KMS-11 (cell line): ENCODE results near the gene PDHX.

Experiments
- H2AFZ ChIP-seq: fragments of 200-600 bp; sonication (generic); 2 replicates; pipeline ENCODE4 v1.6.1; 2016; ENCODE audit warnings: antibody characterized with exemption, mixed run types, low read depth
- H3K27ac ChIP-seq: fragments of 200-600 bp; sonication (generic); 2 replicates; pipeline ENCODE4 v1.6.1; 2016; ENCODE audit warnings: mild to moderate bottlenecking, mixed run types
- H3K27me3 ChIP-seq: fragments of 200-600 bp; sonication (generic); 2 replicates; pipeline ENCODE4 v1.6.1; 2017; ENCODE audit warnings: mild to moderate bottlenecking, low read depth, mixed run types, moderate library complexity; ENCODE audit not compliant: insufficient read depth
- H3K36me3 ChIP-seq: fragments of 200-600 bp; sonication (generic); 2 replicates; pipeline ENCODE4 v1.6.1; 2017; ENCODE audit warnings: mild to moderate bottlenecking, mixed run types; ENCODE audit not compliant: insufficient read depth
- H3K4me1 ChIP-seq: fragments of 200-600 bp; sonication (generic); 2 replicates; pipeline ENCODE4 v1.6.1; 2016; ENCODE audit warnings: mild to moderate bottlenecking, low read depth, mixed run types; ENCODE audit not compliant: poor library complexity, severe bottlenecking
- H3K4me2 ChIP-seq: fragments of 200-600 bp; sonication (generic); 2 replicates; pipeline ENCODE4 v1.7.0; 2016; ENCODE audit warnings: mild to moderate bottlenecking, mixed run types
- H3K4me3 ChIP-seq: fragments of 200-600 bp; sonication (generic); IDR thresholded peaks from 2 replicates; pipeline ENCODE4 v1.6.1; 2017; ENCODE audit warnings: low read depth, low read length, mixed read lengths; ENCODE audit not compliant: insufficient read depth
- H3K79me2 ChIP-seq: fragments of 200-600 bp; sonication (generic); 2 replicates; pipeline ENCODE4 v1.6.1; 2016; ENCODE audit warnings: low read depth, mixed run types; ENCODE audit not compliant: insufficient read depth
- H3K9ac ChIP-seq: fragments of 200-600 bp; sonication (generic); 2 replicates; pipeline ENCODE4 v1.6.1; 2016; ENCODE audit warnings: mild to moderate bottlenecking, mixed run types
- H4K20me1 ChIP-seq: fragments of 200-600 bp; sonication (generic); 2 replicates; pipeline ENCODE4 v1.6.1; 2016; ENCODE audit warnings: mild to moderate bottlenecking, mixed run types; ENCODE audit not compliant: insufficient read depth
- TF ChIP-seq, protein P1 (sequence below): fragments of 200-600 bp; sonication (generic); conservative IDR thresholded peaks from 2 replicates; pipeline ENCODE4 v1.6.1; 2017; ENCODE audit warnings: low read depth, mild to moderate bottlenecking, antibody characterized with exemption, low read length, moderate library complexity, mixed read lengths

Gene PDHX

DNA sequence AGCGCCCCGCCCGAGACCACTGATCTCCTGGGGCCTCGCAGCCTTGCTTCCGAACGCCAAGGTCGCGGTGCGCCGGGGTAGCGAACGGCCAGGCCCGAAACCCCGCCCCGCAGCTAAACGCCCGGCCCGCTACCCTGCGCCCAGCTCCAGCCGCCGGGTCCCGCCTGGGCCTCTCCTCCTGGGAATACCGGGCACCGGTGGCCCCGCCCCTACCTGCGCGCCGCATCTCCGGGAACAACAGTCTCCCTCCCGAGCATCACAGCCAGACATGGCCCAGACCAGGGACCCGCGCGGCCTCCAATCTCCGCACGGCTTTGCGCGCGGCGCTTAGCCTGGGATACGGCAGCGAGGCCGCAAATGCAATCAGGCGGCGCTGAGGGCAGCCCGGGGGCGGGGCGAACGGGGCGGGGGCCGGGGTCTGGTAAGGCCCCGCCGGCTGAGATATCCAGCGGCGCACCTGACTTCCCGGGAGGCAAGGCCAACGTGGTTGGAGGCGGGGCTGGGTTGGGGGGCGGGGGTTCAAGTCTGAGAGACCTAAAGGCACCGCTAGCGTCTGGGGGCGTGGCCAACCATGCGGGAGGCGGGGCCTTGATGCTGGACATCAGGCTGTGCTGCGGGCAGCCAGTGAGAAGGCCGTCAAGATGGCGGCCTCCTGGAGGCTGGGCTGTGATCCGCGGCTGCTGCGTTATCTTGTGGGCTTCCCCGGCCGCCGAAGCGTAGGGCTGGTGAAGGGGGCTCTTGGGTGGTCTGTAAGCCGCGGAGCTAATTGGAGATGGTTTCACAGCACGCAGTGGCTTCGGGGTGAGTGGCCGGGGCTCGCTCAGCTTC, at the start of gene PDHX, which contains the start of gene APIP:
Gene PDHX, plus strand, starts transcription at position 604 of the 828 bp plus-strand sequence. Its CDS starts 38 bp downstream, at position 642.
Gene APIP, minus strand, starts transcription at position 365 of the 828 bp plus-strand sequence. Its CDS starts 95 bp downstream, at position 270.
- Histone ChIP-seq H3K36me3 (no peaks in the 10 kb centered on the region), H3K79me2 (peaks cover 28% of the 10 kb centered on the region)
- TF ChIP-seq, protein P1, sequence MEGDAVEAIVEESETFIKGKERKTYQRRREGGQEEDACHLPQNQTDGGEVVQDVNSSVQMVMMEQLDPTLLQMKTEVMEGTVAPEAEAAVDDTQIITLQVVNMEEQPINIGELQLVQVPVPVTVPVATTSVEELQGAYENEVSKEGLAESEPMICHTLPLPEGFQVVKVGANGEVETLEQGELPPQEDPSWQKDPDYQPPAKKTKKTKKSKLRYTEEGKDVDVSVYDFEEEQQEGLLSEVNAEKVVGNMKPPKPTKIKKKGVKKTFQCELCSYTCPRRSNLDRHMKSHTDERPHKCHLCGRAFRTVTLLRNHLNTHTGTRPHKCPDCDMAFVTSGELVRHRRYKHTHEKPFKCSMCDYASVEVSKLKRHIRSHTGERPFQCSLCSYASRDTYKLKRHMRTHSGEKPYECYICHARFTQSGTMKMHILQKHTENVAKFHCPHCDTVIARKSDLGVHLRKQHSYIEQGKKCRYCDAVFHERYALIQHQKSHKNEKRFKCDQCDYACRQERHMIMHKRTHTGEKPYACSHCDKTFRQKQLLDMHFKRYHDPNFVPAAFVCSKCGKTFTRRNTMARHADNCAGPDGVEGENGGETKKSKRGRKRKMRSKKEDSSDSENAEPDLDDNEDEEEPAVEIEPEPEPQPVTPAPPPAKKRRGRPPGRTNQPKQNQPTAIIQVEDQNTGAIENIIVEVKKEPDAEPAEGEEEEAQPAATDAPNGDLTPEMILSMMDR, result no peak

DNA sequence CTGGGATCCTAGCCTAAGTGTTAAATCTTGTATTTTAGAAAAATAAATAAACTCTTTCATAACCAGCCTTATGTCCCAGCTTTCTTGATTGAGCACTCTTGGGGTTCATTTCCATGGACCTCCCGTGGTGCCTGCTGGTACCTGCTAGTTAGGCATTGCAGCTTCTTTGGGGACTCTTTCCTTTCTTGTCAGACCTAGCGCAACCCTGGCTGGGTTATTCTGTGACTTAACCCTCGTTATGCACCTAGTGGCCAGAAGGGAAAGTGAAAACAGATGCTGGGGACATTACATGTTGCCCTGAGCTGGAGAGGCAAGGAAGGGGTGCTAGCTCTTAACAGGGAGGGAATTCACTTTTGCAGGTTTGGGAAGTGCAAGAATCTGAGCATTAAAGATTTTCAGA, 47.0 kb upstream of the PDHX start:
- H4K20me1 ChIP-seq, result no peaks in the 10 kb centered on the region
- H3K27me3 ChIP-seq, result no peaks in the 10 kb centered on the region
- peaks cover 12% of the 10 kb centered on the region for H3K4me1 ChIP-seq
- no peaks in the 10 kb centered on the region for H3K36me3 ChIP-seq
- H2AFZ ChIP-seq, result no peak overlapping the region
- no peak overlapping the region for H3K27ac ChIP-seq
- H3K9ac ChIP-seq, result no peak overlapping the region
- H3K79me2 ChIP-seq, result no peaks in the 10 kb centered on the region
- TF ChIP-seq, protein P1, result 0 out of 2 replicates have a peak, but pooled peaks have one; percentile 23
- no peak overlapping the region for H3K4me3 ChIP-seq
- no peak overlapping the region for H3K4me2 ChIP-seq

More for the DNA sequence above, at the start of gene PDHX, which contains the start of gene APIP:
- Histone ChIP-seq H4K20me1 (no peaks in the 10 kb centered on the region), H3K27ac (peak within 1 kb of the TSS; percentile 75), H3K4me2 (peak within 1 kb of the TSS; percentile 58), H2AFZ (peak within 1 kb of the TSS; percentile 77), H3K9ac (peak within 1 kb of the TSS; percentile 70), H3K27me3 (no peaks in the 10 kb centered on the region), H3K4me1 (peaks cover 21% of the 10 kb centered on the region), H3K4me3 (no peak within 1 kb of the TSS)

- Histone ChIP-seq H3K4me2 (no peak overlapping the region), H3K4me1 (peaks cover 11% of the 10 kb centered on the region), H3K27ac (no peak overlapping the region), H3K27me3 (no peaks in the 10 kb centered on the region), H3K9ac (no peak overlapping the region), H3K79me2 (no peaks in the 10 kb centered on the region), H3K36me3 (no peaks in the 10 kb centered on the region), H2AFZ (no peak overlapping the region), H3K4me3 (no peak overlapping the region), H4K20me1 (no peaks in the 10 kb centered on the region)
- TF ChIP-seq, protein P1, result no peak
These were observed 45.7 kb upstream of the PDHX start for GRCh38 chr11:34870548-34871196.

- H2AFZ ChIP-seq, result no peak overlapping the region
- no peaks in the 10 kb centered on the region for H3K36me3 ChIP-seq
- H3K4me1 ChIP-seq, result peaks cover 10% of the 10 kb centered on the region
- H3K27ac ChIP-seq, result no peak overlapping the region
- TF ChIP-seq, protein P1, result no peak
- H3K4me2 ChIP-seq, result no peak overlapping the region
- H3K4me3 ChIP-seq, result no peak overlapping the region
- H3K79me2 ChIP-seq, result no peaks in the 10 kb centered on the region
- H3K9ac ChIP-seq, result no peak overlapping the region
- H4K20me1 ChIP-seq, result no peaks in the 10 kb centered on the region
- H3K27me3 ChIP-seq, result no peaks in the 10 kb centered on the region
These were observed 42.2 kb upstream of the PDHX start for GRCh38 chr11:34874202-34874601.
